CD4-positive, alpha-beta T cell treated with Interleukin-4 for 1 hour (primary cell): ENCODE data around the gene MEFV.

Experiments
- DNase-seq, 2 donors: peaks; one replicate each; pipeline ENCODE4 v3.0.0-alpha.2; 2020 to 2022

MEFV gene

DNA sequence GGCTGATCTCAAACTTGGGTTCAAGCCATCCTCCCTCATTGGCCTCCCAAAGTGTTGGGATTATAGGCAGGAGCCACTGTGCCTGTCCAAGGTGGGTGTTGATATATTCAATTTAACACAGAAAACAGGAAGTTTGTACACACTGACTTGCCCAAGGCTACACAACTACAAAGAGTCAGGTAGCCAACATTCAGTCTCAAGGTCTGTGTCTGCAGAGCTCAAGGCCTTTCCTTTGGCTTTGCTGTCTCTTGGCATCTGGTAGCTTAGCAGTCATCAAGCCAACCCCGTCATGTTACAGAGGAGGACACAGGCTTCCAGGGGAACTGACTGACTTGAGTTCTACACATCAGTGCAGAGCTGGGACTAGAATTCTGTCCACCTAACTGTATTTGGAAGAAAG, 11.9 kb upstream of the MEFV start:
- no peak for DNase-seq

DNA sequence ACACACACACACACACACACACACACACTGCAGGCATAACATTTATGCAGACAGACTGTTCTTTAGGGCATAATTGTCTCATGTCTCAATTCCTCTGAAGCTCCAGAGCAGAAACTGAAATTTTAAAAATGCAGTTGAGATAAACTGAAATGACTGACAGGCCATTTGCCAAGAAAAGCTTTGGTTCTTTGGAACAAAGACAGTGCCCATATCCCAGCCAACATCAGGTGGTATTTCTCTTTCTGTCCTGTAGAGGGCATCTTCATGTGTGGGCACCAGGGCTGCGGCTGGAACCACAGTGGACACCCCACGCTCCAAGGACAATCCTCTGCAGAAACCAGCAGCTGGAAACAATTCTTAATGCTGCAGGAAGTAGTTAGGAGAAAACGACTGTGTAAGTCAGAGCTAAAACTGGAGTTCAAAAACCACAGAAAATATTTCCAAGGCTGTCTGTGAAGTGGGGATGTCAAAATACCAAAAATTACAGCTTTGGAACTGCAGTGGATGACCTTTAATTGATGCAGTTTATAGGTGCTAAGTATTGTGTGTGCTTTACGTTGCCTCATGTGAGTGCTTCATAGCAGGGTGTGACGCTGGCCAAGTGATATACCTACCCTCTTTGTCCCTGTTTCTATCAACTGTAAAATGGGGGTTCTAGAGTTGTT, 10.6 kb upstream of the MEFV start:
- peak in 1 of 2 donors; percentile 44 for DNase-seq

DNA sequence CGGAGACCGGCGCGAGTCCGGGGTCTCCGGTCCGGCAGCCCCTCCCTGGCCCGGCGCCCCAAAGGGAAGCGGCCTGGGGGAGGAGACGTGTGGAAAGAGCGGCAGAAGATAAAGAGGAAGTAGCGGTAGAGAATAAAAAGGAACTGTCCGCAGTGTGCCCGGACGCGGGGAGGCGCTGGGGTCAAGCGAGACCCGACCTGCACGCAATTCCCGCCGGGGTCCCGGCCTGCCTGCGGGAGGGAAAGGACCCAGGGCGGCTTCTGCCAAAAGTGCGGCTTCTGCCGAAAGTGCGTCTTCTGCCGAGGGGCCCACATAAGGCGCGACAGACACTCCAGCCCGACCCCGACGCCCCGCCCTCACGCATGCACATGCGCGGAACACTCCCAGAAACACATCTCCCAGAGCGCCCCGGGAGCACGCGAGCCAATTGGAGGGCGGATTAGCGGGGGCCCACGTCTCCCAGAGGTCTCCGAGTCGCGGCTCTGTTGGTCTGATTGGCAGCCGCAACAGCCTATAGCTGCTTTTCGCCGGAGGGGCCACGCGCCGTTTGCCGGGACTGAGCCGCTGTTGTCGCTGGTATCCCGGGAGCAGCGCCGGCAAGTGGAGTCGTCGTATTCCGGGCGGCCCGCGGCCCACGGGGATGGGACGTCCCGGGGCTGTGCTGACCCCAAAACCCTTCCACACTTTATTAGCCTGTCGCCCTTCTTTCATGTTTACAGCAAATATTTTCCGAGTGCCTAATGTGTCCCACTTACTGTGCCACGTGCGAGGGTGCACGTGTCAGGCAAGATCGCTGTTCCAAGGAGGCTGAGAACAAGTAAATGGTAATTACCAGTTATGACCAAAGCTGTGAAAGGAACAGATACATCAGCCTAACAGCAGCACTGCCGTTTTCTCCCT, 8.0 kb upstream of the MEFV start:
- peak; percentile 97 to 98 for DNase-seq

DNA sequence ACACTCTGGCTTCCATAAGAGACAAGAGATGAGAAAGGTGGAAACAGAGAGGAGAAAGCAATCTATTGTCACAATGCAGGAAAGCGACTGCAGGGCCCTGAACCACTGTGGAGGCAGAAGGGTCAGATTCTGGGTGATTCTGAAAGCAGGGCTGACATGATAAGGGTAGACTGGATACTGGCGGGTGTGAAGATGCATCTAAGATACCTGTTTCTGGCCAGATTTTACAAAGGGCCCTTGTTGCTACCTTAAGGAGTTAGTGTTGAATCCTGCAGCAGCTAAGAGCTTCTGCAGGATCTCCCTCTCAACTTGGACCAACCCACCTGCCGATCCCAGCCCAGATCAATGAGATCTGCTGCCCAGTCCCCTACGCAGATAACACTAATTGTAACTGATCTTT, 6.1 kb upstream of the MEFV start:
- DNase-seq: no peak

DNA sequence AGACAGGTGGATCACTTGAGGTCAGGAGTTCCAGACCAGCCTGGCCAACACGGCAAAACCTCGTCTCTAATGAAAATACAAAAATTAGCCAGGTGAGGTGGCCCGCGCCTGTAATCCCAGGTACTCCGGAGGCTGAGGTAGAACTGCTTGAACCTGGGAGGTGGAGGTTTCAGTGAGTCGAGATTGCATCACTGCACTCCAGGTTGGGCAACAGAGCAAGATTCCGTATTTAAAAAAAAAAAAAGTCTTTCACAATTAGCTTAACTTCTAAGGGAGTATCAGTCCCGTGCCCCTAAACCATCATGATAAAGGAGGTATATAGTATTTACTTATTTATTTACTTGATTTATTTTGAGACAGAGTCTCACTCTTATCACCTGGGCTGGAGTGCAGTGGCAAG, 3.4 kb upstream of the MEFV start:
- no peak for DNase-seq

DNA sequence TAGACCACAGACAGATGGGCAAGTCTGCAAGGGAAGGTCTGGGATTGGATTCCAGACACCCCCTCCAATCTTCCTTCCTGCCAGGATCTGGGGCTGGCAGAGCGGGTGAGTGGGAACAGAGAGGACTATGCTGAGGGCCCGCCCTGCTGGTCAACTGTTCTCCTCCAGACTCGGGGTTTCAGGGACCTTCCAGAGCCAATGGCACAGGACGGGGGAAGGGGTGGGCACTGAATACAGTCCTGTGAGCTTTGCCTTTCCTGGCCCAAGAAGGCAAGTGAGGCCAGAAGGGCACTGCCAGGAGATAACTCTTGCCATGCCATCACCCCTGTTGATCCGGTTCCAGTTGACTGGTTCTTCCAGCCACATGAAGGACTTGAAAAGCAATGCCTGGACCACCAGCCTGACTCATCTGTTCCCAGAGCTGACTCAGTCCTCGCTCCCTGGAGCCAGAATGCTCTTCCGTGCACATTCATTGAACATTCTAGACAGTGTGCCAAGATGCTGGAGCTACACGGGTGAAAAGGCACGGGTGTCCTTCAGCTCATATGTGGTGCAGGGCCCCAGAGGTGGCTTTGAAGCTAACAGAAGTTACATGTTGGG, 533 bp upstream of the MEFV start:
- no peak for DNase-seq

DNA sequence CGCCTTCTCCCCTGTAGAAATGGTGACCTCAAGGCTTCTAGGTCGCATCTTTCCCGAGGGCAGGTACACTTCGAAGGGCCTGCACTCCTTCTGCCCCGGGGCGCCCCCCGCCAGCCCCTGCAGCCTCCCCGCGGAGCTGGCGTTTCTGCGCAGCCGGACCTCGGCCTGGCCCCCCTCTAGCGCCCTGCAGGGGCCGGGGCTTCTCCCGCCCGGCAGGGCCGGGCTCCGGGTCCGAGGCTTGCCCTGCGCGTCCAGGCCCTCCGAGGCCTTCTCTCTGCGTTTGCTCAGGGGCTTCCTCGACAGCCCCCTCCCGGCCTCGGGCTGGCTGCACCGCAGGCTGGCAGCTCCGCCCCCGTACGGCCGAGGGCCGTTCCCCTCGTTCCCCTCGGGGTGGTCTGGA, 2.1 kb downstream of the MEFV start:
- no peak for DNase-seq

DNA sequence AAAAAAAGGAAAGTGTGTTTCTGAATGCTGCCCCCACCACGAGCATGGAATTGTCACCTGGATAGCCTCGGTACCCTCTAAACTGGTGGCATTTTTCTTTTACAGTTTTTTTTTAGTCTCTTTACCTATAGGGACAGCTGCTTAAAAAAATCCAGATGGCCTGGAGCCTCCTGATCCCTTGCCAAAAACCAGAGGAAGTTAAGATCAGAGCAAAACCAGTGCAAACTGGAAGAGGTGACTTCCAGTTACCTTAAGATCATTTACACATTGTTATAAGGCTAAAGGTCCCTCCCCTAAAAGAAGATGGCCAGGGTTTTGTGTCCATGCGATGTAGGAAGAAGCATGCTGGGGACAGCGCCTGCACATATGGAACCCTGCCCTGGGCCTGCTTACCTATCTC, 3.5 kb downstream of the MEFV start:
- DNase-seq: no peak

DNA sequence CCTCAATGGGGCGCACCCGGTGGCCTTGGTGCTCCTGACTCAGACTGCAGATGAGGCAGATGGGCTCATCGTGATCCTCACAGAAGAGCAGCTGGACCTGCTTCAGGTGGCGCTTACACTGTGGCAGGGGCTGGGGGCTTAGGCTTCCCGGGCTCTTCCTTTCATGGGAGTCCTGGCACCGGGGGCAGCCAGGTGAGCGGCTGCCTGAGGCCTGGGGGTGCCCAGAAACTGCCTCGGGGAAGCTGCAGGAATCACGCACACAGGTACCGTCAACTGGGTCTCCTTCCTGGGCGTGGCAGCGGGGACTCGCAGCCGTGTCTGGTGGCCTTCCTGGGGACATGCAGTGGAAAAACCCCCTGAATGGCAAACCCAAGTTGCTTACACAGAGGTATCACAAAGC, 7.0 kb downstream of the MEFV start:
- no peak for DNase-seq

DNA sequence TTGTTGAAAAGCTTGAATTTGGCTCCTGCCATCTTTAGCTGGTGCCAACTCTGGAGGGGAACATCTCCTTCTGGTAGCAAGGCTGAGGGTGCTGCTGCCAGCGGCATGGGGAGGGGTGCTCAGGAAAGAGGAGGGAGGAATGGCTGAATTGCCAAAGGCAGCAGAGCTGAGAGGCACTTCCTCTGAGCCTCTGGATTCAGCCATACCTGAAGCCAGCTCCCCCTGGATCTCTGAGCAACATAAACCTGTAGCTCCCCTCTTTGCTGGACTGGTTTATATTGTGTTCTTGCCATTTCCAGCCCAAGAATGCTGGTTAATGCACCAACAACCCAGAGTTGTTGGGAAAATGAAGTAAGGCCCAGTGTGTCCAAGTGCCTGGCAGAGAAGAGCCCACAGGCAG, 7.4 kb downstream of the MEFV start:
- DNase-seq: no peak

DNA sequence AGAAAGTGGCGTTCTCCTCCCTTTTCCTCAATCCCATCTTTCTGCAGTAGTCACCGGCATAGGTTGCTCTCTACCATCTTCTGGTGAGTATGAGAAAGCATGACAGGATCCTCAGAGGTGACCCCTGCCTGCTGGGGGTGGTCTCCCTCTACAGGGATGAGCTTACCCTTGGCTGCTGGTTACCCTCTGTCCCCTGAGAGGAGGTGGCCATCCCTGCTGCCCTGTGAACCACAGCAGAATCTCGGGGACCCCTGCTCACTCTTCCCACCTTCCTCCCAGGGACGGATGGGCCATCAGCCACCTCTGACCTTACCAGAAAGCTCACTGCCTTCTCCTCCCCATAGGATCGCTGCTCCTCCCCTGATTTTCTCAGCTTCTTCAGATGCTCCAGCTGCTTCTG, 7.8 kb downstream of the MEFV start:
- no peak for DNase-seq

DNA sequence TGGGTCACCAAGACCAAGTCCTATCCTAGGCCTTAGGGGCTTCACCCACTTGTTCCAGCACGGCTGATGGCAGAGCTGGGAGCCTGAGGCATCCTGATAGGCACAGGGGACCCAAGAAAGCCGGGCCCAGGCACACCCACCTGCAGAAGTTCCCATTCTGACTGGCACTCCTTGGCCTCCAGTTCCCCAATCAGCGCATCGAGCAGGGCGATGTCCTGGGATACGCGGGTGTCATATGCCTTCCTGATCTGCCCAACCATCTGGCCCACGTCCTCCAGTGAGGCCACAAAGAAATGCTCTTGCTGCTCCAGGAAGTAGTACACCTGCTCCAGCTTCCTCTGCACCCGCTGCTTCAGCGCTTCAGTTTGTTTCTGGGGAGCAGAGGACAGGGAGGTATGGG, 9.6 kb downstream of the MEFV start:
- DNase-seq: no peak

DNA sequence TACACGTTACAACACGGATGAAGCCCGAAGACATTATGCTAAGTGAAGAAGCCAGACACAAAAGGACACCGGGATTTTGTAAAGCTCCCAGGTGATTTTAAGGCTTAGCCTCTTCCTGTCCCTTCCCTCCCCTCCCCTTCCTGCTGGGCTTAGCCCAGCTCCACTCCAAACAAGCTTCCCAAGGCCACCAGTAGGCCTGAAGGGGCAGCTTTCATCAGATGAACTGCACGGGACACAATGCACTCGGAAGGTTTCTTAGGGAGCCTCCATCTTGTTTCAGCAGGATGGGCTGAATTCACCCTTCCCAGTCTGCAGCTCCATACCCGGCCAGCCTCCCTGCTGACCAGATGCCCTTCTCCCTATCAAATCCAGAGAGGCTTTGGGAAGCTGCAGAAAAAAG, 10.4 kb downstream of the MEFV start:
- DNase-seq: no peak

DNA sequence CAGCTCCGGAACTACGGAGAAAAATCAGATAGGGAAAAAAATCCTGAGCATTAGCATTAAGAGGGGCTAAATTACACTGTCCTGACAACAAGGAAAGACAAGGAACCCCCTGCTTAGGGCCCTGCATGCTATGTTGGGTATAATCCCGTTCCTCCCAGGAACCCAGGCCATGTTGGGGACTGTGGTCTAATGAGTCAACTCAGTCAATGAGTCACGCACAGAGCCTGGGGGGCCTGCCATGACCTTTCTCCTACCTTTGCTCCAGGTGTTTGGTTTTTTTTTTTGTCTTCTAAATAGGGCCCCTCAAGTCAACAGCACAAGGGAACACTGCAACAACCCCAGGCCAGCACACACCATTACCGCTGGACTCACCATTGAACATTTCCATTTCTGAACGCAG, 12.6 kb downstream of the MEFV start:
- DNase-seq: no peak

DNA sequence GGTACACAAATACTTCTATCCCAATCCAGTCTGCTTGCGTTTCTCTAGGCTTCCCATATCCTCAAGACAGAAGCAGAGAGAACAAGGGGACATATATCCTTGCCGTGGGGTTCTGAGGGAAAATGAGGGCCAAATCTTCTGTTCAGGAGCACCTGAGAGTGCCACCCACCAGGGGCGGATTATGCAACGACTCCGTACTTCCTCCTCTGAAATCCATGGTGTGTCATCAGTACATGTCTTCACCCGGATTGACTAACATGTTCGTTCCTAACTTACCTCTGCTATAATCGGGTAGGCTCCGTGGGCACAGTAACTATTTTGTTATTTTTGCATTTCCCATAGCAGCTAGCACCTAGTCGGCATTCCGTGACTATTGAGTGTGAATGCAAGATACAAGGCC, 13.7 kb downstream of the MEFV start:
- peak in 1 of 2 donors; percentile 21 for DNase-seq

DNA sequence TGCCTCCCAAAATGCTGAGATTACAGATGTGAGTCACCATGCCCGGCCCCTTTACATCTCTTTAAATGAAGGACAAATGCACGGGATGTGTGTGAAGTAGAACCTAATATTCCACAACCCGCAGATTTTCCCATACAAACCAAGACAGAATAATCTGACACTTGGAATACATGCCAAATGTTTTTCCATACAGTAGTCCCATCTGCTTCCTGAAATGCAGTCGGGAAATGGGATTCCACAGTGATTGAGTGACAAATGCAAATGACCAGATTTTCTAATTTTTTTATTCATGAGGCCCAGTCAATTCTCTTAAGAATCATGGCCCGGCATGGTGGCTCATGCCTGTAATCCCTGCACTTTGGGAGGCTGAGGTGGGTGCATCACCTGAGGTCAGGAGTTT, 14.7 kb downstream of the MEFV start:
- no peak for DNase-seq

DNA sequence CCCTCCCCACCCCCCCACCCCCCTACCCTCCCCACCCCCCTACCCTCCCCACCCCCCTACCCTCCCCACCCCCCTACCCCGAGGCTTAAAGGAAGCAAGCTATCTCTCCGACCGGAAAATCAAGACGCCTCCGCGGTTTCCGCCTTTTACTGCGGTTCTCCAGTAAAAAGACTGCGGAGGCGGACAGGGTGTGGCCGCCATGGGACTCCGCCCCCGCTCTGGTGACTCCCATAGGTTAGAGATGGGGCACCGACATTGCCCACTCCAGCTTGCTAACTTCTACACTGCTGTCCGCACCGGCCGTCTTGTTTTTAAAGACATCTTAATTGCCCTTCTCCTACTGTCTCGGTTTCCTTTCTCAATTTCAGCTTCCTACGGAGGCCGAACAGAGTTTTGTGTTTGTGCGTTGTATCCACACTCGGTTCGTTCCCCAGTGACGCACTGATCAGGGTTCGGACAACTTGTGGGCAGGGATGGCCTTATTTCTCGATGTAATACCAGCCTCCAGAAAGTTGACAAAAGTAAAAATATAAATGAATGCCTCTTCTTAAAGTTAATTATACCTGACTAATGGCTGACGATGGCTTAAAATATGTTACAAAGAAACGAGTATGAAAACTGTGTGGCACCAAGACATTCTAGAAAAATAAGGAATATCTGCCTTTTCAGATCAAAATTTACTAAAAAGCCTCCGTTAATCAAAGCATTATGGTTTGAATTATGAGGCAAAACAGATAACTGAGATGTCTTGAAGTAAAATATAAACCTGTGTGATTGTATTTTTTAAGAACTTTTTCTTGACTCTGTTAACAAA, 20.4 kb downstream of the MEFV start:
- peak; percentile 46 to 63 for DNase-seq

DNA sequence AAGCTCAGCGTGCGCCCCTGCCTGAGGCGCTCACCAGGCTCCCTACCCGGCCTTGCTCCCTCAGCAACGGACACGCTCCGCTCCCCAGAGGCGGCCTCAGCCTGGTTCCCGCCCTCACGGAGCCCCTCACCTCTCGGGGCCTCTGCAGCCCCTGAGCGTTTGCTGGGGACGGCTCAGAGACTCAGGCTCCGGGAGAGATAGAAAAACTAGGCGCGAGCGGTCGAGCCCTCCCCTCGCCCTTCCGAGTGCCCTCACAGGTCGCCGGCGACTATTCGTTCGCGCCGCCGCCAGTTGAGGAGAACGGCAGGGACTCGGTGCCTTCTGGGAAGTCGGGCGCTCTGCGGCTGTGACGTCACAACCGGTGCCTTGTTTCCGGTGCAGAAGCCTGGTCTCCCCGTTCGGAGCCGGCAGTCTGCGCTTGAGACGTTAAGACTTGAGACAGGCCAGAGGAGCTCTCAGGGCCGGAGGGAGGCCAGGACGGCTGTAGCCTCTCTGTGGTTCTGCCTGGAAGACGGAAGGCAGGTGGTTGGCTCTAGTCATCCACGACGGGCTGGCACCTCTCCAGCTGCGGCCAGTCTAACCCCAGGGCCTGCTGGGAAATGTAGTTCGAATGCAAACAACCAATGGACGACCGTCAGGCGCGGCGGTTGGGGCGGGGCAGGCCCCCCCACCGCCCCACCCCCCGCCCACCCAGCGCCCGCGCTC, 21.4 kb downstream of the MEFV start, which contains the start of gene ZNF200:
ZNF200 (minus strand) TSS at position 302 of the 705 bp plus-strand sequence. CDS start 1,403 bp downstream, outside the sequence.
- DNase-seq: peak; percentile 93 to 94

DNA sequence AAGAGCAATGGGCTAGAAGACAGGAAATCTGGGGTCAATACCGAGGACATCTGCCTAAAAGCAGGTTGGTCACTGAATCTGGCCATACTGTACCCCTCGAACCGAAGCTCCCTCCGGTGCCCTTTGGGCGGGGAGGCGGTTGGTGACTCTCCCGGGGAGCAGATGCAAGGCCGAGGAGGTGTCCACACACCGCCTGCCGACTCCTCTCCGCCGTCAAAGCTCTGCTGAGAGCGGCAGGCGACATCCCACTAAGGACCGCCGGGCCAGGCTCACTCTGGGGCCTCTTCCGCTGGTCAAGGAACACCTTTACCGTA, 21.9 kb downstream of the MEFV start:
- DNase-seq: no peak

DNA sequence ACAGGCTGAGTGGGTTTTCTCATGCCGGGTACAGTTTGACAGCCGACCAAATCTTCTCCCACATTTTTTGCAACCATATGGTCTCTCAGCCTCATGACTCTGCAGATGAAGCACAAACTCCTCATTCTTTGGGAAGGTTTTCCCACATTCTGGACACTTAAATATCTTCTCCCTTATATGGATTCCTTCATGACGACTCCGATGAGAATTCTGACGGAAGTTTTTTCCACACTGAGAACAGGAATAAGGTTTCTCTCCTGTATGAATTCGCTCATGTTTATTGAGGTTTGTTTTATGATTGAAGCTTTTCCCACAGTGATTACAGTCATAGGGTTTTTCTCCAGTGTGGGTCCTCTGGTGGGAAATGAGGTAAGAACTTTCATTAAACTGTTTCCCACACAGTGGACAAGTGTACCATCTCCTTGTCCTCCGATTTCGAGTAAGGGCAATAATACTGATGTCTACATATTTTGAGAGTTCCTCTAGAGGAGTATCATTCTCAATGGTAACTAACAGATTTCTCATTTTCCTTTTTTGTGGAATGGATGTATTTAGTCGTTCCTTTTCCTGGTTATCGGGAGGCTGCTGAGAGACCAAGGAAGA, 32.4 kb downstream of the MEFV start:
- no peak for DNase-seq

DNA sequence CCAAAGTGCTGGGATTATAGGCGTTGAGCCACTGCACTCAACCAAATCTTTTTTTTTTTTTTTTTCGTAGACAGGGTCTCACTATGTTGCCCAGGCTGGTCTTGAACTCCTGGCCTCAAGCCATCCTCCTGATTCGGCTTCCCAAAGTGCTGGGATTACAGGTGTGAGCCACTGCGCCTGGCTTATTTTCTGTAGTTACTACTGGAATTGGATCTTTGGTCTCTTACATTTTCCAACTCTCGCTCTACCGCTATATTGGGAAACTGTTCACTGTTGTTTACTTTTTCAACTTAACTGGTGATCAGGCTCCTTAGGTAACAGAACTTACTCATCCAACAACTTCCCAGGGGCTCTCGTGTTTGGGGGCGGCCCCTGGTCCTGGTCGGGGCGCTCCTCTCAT, 35.6 kb downstream of the MEFV start:
- DNase-seq: no peak

DNA sequence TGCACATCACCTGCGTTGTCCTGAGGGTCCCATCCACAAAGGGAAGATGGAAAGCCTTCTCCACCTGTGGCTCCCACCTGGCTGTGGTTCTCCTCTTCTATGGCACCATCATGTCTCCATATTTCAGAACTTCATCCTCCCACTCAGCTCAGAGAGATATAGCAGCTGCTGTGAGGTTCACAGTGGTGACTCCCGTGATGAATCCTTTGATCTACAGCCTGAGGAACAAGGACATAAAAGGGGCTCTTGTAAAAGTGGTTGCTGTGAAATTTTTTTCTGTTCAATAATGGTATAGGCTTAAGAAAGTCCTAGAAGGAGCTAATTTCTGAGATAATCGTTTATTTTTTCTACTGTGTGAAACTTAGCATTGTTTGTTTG, 40.2 kb downstream of the MEFV start:
- DNase-seq: no peak
